ENCODE measurements around the gene PRG2. TPM values are rescaled to one million over a fixed set of nuclear protein-coding genes. Genes with fewer than 3 reads are reported as not detected.
A peak's percentile ranks its signal among the peaks of the same experiment; 100 is the strongest.

The PRG2 gene
- total RNA-seq (not detected in 2 replicates), polyA plus RNA-seq (not detected in 2 replicates)

- 60% methylated on average over 2 of the region's 2 CpGs for WGBS (ENCODE audit: low lambda C conversion rate, missing lambda C conversion rate)
- Histone ChIP-seq H3K4me2 (no peak within 1 kb of the TSS), H3K27me3 (peaks cover 11% of the 10 kb centered on the region), H3K27ac (no peak within 1 kb of the TSS), H3K9me2 (replicated peaks; ENCODE audit: insufficient read depth) (no peaks in the 10 kb centered on the region), H2AFZ (no peak within 1 kb of the TSS), H3K79me2 (no peaks in the 10 kb centered on the region), H3K4me3 (no peak within 1 kb of the TSS), H4K20me1 (ENCODE audit: insufficient read depth, poor library complexity, severe bottlenecking) (no peaks in the 10 kb centered on the region), H3K4me1 (ENCODE audit: insufficient read depth) (no peaks in the 10 kb centered on the region), H3K9me3 (ENCODE audit: low read depth) (no peaks in the 10 kb centered on the region), H3K36me3 (replicated peaks; ENCODE audit: insufficient read depth, low read depth) (no peaks in the 10 kb centered on the region)
- no peak for DNase-seq (ENCODE audit: low spot score)
- TF ChIP-seq EZH2 (IDR thresholded peaks at IDR 0.05; ENCODE audit: borderline replicate concordance) (no peak), CTCF (IDR thresholded peaks at IDR 0.05; ENCODE audit: poor library complexity) (no peak), EZH2phosphoT487 (IDR thresholded peaks at IDR 0.05; ENCODE audit: low read depth, severe bottlenecking, unreplicated experiment) (no peak)
Observed at GRCh38 chr11:57390535-57390934, at the start of gene PRG2. Gene PRG2, minus strand, starts transcription at chr11:57390650. Its CDS starts 706 bp downstream, at chr11:57389944.

- Histone ChIP-seq H3K4me1 (ENCODE audit: insufficient read depth) (peaks cover 9% of the 10 kb centered on the region), H3K9me3 (ENCODE audit: low read depth) (no peaks in the 10 kb centered on the region), H3K27me3 (no peaks in the 10 kb centered on the region), H4K20me1 (ENCODE audit: insufficient read depth, poor library complexity, severe bottlenecking) (no peaks in the 10 kb centered on the region), H3K36me3 (replicated peaks; ENCODE audit: insufficient read depth, low read depth) (no peaks in the 10 kb centered on the region), H2AFZ (no peak overlapping the region), H3K9me2 (replicated peaks; ENCODE audit: insufficient read depth) (no peaks in the 10 kb centered on the region), H3K4me2 (no peak overlapping the region), H3K4me3 (no peak overlapping the region), H3K79me2 (no peaks in the 10 kb centered on the region), H3K27ac (no peak overlapping the region)
- TF ChIP-seq EZH2phosphoT487 (IDR thresholded peaks at IDR 0.05; ENCODE audit: low read depth, severe bottlenecking, unreplicated experiment) (no peak), CTCF (IDR thresholded peaks at IDR 0.05; ENCODE audit: poor library complexity) (no peak), EZH2 (IDR thresholded peaks at IDR 0.05; ENCODE audit: borderline replicate concordance) (no peak)
- DNase-seq (ENCODE audit: low spot score): no peak
- 77% methylated on average over 6 of the region's 6 CpGs for WGBS (ENCODE audit: low lambda C conversion rate, missing lambda C conversion rate)
Observed at GRCh38 chr11:57439786-57440185, 49.3 kb upstream of the PRG2 start.

- H4K20me1 ChIP-seq (ENCODE audit: insufficient read depth, poor library complexity, severe bottlenecking): no peaks in the 10 kb centered on the region
- no peaks in the 10 kb centered on the region for H3K27me3 ChIP-seq
- H3K4me2 ChIP-seq: no peak overlapping the region
- no peak overlapping the region for H3K4me3 ChIP-seq
- H3K27ac ChIP-seq: peak overlapping the region; percentile 37
- H3K79me2 ChIP-seq: no peaks in the 10 kb centered on the region
- DNase-seq (ENCODE audit: low spot score): no peak
- no peaks in the 10 kb centered on the region for H3K36me3 ChIP-seq (replicated peaks; ENCODE audit: insufficient read depth, low read depth)
- WGBS (ENCODE audit: low lambda C conversion rate, missing lambda C conversion rate): 81% methylated on average over 12 of the region's 12 CpGs
- no peaks in the 10 kb centered on the region for H3K9me3 ChIP-seq (ENCODE audit: low read depth)
- H3K9me2 ChIP-seq (replicated peaks; ENCODE audit: insufficient read depth): no peaks in the 10 kb centered on the region
- H3K4me1 ChIP-seq (ENCODE audit: insufficient read depth): peaks cover 12% of the 10 kb centered on the region
- TF ChIP-seq EZH2phosphoT487 (IDR thresholded peaks at IDR 0.05; ENCODE audit: low read depth, severe bottlenecking, unreplicated experiment): no peak
- no peak for TF ChIP-seq EZH2 (IDR thresholded peaks at IDR 0.05; ENCODE audit: borderline replicate concordance)
- TF ChIP-seq CTCF (IDR thresholded peaks at IDR 0.05; ENCODE audit: poor library complexity): no peak
- no peak overlapping the region for H2AFZ ChIP-seq
Observed at GRCh38 chr11:57438345-57439285, 48.2 kb upstream of the PRG2 start.
